Body of pancreas (tissue), 4 donors: ENCODE data around the gene SP100.

ENCODE experiments used
- POLR2A ChIP-seq, 3 donors: fragments of 450-650 bp; IDR thresholded peaks; one replicate each; pipeline ENCODE4 v1.6.1; 2016; ENCODE audit warnings: antibody characterized with exemption in 3 of 3, mild to moderate bottlenecking in 2 of 3
- TF ChIP-seq, protein P1 (sequence below), 7 experiments: fragments of 450-650 bp in 4 of 7; fragments of 200-600 bp in 3 of 7; sonication (generic) in 3 of 7; IDR thresholded peaks; one replicate each; pipeline ENCODE4 v1.5.1; 2016 to 2019; ENCODE audit warnings: antibody characterized with exemption in 7 of 7

DNA sequence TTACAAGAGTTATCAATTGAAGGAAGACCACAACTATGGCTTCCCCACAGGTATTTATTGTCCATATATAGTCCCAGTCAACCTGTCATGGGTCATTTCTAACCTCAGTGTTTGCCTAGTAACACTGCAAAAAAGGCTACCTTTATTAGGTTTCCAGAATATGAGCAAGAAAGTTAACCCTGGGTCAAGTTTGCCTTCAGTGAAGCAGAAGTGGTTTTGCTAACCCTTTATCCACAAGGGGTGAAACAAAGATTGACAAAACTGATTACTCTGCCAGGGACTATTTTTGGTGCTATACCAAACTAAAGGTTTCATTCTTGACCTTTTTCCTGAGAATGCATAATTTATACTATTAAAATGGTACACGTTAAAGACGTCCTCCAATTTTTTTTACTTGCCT lies 28.8 kb downstream of the SP100 start:
- TF ChIP-seq, protein P1, sequence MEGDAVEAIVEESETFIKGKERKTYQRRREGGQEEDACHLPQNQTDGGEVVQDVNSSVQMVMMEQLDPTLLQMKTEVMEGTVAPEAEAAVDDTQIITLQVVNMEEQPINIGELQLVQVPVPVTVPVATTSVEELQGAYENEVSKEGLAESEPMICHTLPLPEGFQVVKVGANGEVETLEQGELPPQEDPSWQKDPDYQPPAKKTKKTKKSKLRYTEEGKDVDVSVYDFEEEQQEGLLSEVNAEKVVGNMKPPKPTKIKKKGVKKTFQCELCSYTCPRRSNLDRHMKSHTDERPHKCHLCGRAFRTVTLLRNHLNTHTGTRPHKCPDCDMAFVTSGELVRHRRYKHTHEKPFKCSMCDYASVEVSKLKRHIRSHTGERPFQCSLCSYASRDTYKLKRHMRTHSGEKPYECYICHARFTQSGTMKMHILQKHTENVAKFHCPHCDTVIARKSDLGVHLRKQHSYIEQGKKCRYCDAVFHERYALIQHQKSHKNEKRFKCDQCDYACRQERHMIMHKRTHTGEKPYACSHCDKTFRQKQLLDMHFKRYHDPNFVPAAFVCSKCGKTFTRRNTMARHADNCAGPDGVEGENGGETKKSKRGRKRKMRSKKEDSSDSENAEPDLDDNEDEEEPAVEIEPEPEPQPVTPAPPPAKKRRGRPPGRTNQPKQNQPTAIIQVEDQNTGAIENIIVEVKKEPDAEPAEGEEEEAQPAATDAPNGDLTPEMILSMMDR (IDR thresholded peaks at IDR 0.05): no peak
- TF ChIP-seq POLR2A (IDR thresholded peaks at IDR 0.05): no peak
